ENCODE measurements around the gene ENTHD1.

Gene ENTHD1, protein sequence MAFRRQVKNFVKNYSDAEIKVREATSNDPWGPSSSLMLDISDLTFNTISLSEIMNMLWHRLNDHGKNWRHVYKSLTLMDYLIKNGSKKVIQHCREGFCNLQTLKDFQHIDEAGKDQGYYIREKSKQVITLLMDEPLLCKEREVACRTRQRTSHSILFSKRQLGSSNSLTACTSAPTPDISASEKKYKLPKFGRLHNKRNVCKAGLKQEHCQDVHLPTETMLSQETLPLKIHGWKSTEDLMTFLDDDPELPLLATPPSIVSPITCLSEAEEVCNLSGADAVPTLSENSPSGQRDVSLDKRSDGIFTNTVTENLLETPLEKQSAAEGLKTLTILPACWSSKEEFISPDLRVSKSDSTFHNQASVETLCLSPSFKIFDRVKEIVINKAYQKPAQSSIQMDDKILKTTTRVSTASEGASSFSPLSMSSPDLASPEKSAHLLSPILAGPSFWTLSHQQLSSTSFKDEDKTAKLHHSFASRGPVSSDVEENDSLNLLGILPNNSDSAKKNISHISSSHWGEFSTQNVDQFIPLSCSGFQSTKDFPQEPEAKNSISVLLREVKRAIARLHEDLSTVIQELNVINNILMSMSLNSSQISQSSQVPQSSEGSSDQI

DNA sequence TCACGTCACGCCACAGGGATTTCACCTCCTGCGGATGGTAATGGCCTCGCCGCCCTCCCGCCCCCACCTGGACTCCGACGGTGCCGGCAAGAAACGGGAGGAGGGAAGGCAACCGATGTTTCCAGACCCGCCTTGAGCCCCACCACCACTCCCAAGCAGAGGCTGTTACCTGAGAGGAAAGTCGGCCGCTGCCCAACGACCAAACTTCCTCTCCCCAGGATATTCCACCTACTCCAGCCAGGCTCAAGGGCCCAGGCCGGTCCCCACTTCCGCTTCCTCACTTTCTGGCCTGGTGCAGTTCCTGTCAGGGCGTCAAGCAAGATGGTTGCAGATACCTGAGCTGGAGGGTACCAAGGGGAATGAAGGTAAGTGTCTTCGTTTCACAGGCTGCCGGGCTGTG is at the start of gene ENTHD1:
Gene ENTHD1, minus strand, starts transcription at position 235 of the 400 bp plus-strand sequence. CDS start 6,012 bp downstream, outside the sequence.
- DNase-seq (ENCODE audit: low read depth in 2 of 2), result no peak

DNA sequence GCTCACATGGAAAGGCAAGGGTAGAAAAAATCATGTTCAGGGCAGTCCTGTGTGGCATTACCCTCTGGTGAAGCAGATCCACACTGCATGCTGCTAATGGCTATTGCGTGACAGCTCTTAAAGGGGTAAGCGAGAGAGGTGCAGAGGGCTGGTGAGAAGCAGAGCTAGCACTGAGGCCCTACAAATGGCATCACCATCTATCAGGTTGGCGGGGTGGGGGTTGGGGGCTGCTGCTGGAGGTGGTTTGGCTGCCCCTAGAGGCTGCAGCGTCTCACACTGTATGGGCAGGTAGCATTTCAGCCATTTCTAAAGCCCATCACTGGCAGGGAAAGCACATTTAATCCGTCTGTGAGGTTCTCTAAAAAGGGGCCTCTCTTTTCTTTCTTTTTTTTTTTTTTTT is 49.8 kb upstream of the ENTHD1 start:
- no peak for DNase-seq (ENCODE audit: low read depth in 2 of 2)

DNA sequence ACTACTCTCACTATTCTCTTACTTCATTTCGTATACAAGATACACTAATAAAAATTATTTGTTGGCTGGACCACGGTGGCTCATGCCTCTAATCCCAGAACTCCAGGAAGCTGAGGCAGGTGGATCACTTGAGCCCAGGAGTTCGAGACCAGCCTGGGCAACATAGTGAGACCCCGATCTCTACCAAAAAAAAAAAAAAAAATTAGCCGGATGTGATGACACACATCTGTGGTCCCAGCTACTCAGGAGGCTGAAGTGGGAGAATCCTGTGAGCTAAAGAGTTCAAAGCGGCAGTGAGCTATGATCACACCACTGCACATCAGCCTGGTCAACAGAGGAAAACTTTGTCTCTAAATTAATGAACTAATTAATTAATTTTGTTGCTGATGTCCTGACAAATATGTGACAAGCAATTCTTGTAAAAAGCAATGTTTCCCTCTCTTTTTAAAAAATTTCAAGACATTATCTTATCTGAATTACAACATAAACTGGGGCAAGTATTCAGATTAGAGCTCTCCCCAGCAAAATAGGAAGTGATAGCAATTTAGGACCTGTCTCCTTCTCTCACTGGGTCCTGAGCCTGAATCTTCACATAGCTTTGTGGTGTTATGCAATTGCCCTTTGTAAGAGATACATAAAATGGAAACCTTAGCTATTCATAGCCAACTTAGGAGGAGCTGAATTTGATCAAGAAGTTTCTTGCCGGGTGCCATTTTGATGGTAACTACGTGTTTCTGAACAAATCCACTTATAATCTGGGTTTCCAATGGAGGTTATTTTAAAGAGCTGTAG is 49.1 kb upstream of the ENTHD1 start:
- DNase-seq (ENCODE audit: low read depth in 2 of 2), result no peak

DNA sequence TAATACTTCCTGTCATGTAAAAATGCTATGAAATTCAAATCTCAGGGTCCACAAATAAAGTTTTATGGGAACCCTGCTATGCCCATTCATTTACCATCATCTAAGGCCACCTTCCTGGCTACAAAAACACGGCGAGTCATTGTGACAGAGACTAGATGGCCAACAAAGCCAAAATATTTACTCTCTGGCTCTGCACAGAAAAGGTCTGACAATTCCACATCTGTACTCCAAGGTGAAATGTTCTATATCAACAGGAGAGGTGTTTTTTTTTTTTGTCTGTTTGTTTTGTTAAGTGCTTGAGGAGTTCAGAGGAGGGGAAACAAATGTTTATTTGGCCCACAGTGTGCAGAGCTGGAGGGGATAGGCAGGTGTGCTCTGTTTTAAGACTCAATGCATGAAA is 48.0 kb upstream of the ENTHD1 start:
- no peak for DNase-seq (ENCODE audit: low read depth in 2 of 2)

DNA sequence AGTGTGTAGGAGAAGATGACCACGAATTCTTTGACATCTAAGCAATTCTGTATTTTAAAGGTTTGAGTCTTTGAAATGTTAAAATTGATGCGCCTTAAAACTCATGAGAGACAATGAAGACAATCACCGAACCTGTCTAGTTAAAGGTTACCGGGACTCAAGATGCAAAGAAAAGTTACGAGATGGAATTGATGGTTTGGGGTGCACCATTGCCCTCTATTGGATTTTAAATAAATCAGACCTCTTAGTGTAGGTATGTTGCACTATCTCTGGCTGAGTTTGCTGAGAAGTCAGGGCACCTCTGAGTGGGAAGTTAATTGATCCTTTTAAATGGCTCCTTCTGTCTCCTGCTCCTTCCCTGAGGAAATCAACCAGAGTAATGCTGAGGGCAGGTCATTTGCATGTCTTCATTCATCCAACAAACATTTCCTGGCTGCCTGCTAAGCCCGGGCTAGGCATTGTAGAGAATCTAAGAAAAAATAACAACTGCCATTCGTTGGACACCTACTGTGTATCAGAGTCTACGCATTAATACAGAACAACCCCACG is 47.3 kb upstream of the ENTHD1 start:
- DNase-seq (ENCODE audit: low read depth in 2 of 2), result no peak

DNA sequence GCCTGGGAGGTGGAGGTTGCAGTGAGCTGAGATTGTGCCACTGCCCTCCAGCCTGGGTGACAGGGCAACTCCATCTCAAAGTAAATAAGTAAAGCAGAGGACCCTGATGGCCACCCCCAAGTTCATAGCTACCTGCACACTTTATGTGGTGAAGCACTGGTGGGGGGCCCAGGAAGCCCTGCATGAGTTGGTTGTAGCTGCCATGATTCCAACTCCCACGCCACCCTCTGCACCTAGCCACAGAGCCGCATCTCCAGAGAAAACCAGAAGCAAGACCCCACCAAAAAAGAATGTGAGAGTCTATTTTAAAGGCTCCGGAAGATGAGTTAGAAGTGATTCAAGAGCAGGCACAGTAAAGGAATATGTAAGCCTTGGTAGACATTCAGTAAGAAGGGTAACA is 46.3 kb upstream of the ENTHD1 start:
- DNase-seq (ENCODE audit: low read depth in 2 of 2), result no peak

DNA sequence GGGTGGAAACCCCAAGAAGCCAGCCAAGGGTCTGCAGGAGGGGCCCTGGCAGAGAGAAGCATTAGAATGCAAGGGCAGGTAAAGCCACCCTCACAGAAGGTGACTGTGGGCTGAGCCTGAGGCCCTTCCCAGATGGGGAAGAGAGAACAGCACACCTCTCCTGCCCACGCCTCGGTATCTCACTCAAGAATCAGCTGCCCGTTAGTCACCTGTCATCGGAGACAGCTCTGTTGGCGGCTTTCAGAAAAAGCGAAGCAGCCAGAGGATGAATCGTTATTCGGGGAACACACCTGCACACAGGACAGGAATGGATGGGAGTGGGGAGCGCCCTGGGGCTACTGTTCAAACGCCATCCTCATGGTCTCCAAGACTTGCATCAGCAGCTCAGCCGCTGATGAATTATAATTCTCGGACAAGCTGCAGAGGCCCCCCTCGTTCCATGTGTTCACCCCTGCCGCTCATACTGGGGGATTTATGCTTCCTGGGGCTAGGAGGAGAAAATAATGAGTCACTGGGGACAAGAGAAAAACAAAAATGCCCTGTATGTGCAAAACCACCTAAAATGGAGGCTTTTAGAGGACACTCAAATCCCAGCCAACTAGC is 45.0 kb upstream of the ENTHD1 start:
- DNase-seq (ENCODE audit: low read depth in 2 of 2), result no peak

DNA sequence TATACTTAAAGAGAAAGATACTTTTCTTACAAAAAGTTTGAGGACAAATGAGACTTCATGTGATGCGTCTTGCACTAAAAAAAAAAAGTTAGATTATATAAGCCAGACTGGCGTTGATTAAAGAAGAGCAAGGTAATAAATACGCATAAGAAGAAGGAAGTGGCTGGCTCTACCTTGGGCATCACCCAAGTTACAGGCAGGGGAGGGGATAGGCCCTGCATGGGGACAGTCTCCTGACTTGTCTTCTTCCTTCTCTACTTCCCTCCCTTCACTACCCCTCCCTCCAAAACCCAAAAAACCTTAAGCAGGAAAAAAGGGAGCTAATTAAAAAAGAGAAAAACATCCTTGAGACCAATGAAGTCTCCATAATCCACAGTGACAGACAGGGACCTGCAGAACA is 44.3 kb upstream of the ENTHD1 start:
- no peak for DNase-seq (ENCODE audit: low read depth in 2 of 2)

DNA sequence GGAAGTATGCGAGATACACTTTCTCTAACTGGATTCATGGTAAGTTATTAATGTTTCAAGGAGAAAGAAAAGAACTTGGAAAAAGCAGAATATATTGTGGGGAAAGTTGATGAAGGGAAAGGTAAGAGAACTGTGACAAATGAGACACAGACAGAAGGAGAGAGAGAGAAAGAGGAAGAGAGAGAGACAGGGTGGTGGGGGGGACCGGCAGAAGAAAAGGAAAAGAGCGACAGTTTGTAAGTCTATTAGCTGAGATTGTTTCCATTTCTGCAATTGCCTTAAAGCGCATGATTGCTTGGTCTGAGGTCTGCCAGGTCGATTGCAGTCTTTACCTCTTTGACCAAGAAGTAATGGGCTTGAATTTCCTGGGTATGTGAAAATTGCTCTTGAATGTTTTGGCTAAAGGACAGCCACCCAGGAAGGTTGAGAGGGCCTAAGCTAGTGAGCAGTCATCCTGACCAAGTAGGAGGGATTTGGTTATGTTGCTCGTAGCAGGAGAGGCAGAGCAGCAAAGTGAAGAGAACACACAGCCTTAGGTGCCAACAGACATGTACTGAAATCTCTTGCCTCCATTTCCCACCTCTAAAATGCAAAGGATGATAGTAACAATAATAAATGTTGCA is 43.1 kb upstream of the ENTHD1 start:
- DNase-seq (ENCODE audit: low read depth in 2 of 2), result no peak

DNA sequence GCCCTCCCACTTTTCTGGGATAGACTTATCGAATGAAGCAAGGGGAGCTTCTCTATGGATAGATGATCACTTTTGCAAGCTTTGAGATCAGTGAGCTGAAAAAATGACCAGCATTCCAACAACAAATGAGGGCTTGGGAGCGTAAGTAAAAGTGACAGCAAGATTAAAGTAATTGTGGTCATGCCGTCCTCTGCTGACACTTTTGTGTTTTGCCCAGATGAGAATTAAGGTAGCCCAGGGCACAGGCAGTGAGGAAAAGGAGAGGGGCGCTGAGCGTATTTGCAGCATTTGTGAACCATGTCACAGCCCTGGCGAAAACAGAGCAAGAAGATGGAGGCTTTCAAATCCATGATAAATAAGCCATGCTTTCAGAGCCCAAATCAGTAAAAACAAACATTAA is 42.1 kb upstream of the ENTHD1 start:
- DNase-seq (ENCODE audit: low read depth in 2 of 2), result no peak

DNA sequence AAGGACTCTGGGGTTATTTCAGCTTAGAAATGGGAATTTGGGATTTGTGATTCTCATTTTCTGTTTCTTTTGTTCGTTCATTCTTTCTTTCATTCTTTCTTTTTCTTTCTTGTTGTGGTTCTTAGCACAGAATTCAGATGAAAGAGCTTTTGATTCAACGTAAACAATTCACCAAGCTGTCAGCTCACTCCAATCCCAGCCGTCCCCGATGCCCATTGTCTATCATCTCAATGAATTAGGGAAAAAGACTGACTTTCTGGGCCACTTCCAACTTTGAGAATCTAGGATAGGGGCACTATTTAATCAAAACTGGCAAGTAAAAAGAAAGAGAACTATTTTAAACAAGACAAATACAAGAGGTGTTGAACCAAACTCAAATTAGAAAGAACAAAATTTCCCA is 41.6 kb upstream of the ENTHD1 start:
- DNase-seq (ENCODE audit: low read depth in 2 of 2), result no peak

DNA sequence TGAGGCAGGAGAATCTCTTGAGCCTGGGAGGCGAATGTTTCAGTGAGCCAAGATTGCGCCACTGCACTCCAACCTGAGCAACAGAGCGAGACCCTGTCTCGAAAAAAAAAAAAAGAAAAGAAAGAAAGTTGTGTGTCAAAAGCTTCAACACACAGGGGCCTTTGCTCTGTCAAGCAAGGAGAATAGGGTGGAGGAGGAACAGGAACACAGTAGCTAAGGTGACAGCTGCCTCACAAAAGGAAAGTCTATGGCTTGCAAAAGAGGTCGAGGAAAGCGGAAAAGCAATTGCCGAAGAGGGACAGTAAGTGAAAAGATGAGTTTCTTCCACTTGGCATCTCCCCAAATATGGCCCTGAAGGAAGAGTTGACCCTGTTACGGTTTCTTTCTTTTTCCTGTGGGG is 40.2 kb upstream of the ENTHD1 start:
- no peak for DNase-seq (ENCODE audit: low read depth in 2 of 2)

DNA sequence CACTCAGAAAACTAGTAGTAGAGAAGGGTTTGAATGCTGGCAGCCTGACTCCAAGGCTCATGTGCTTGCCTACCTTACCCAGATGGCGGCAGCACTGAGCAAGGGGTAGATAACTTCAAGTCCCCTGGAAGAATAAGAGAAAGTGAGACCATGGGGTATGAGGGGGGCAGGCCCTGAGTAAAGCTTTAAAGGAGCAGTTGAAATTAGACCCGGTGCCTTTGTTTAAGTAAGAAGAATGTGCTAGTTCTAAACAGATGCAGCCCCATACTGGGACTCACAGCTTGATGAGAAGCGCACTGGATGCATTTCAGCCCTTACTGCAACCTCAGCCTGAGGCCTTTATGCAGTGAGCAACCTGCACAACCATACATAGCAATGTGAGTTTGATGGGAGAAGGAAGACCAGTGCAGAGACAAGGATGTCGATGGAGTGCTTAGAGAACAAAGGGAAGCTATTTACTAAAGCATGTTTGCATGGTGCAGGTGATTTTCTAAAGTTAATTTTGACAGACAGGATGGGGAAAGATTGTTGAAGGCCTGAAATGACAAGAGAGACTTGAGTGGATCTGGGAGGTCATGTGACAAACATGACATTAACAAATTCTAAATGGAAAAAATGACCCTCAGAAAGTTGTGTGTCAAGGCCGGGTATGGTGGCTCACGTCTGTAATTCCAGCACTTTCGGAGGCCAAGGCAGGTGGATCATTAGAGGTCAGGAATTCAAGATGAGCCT is 39.5 kb upstream of the ENTHD1 start:
- no peak for DNase-seq (ENCODE audit: low read depth in 2 of 2)

DNA sequence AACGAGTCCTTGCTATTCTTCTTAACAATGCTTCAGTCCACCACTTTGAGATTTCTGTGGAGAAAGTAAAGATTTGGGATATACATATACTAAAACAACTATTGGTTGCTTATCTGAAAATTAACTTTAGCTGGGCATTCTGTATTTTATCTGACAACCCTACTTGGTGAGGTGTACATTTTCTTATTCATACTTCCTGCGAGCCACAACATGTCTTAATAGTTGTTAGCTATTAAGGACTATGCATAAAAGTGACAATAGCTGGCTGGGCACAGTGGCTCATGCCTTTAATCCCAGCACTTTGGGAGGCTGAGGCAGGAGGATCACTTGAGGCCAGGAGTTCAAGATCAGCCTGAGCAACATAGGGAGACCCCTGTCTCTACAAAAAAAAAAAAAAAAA is 38.6 kb upstream of the ENTHD1 start:
- DNase-seq (ENCODE audit: low read depth in 2 of 2), result no peak

DNA sequence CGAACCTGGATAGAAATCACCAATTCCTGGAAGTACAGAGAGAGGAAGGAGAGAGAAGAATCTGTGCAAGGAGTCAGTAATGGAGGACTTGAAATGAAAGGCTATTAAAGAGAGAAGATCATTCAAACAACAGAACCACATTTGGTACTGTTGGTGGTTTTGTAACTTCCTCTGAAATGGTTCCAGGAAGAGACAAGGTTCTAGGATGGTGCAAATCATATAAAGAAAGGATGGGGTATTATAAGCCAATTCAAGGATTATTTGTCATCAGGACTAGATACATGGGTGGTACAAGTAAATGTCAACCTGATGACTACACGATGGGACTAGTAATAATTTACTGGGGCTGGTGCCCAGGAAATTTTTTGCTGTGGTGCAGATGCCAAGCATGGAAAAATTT is 37.7 kb upstream of the ENTHD1 start:
- DNase-seq (ENCODE audit: low read depth in 2 of 2), result no peak

DNA sequence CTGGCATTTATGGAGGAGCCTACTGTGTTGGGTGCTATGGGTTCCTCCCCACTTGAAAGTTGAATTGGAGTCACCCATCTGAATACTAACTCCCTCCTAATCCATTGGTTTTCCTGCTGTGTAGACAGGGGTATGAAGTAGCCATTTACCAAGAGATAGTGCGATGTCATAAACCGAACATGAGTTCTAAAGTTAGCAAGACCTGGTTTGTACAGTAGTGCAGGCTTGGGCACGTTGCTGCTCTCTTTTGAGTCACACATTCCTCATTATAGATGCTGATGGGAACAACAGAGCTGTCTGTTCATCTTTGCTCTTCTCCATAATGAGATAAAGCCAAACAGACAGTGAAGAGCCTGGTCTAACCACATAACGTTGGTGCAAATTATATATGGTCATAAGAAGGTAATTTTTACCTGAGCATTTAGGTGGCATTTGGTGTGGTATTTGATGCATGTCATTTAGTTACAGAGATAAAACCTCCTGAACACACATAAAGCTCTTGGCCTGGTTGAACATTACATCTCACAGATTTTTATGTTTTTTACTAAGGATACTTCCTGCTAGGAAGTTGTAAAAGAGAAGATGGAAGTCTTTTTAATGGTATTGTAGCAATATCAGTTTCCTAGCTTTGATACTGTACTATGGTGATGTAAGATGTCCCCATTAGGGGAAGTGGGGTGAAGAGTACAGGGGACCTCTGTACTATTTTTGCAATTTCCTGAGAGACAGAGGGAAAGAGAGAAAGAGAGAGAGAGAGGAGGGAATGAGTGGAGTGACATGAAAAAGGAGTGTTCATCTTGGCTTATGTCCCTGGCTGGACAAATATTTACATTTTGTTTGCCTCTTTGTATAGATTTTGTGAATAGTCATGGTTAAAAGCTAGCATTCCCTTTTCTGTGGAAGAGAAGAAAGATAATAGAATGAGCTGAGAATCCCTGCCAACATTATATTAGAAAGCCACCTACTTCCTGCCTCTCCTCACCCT is 35.3 kb upstream of the ENTHD1 start:
- DNase-seq (ENCODE audit: low read depth in 2 of 2), result no peak

DNA sequence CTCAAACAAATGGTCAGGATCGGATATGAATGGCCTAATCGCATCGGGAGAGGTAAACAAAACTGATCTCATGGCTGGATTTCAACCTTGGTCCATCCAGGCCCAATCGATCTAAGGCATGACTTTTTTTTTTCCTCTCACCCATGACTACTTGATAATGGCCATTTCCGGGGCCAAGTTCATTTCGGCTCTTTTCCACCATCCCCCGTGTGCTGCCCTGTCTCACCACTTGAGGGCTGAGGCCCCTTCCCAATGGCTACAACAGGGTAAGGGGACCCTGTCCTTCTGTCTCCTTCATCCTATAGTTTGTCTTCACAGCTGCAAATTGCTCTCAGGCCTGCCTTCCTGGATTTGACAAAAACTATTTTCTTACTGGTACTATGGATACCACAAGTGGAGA is 34.0 kb upstream of the ENTHD1 start:
- DNase-seq (ENCODE audit: low read depth in 2 of 2), result no peak

DNA sequence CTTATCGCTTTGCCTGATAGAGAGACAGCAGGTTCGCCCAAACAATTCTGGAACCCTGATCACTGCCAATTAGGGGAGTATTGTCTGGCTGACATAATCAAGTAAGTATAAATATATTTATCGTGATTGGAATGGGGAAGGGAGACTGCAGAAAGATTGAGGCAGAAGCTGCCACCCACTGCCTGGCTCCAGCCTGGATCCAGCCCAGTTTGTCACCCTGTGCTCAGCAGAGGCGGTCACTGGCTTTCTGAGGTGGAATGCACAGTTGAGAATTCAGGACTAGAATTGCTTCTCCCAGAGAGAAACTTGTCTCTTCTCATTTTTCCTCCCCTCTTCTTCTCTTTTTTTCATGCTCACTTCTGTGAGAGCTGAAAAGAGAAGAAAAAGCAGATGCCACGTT is 33.2 kb upstream of the ENTHD1 start:
- DNase-seq (ENCODE audit: low read depth in 2 of 2), result no peak

DNA sequence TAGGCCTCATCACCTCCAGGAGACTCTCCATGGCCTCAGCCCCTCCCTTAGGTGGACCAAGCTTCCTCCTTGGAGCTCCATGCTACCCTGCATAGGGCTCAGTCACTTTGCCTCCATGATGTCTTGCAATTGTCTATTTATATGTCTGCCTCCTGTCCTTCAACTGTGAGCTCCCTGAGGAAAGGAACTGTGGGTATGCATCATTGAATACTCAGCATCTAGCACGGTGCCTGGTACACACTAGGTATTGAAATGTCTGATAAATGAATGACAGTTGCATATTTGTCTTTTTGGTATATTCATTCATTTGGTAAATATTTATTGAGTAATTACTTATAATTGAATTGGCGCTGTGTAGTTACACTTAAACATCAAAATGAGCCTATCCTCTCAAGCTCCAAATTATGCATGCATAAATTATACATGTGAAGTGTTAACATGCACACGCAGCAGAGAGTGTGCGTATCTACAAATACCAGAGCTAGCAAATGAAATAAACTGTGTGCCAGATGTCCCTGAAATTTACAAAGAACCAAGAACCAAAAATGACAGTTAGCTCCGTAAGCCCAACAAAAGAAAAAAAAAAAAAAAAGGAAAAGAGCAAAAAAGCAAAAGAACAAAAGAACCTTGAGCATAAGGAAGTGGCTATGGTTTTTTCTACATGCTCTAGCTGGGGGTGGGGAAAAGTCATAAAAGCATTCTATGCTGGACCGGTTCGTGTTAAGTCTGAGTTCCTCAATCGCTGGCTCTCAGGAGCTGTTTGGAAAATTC is 32.5 kb upstream of the ENTHD1 start:
- DNase-seq (ENCODE audit: low read depth in 2 of 2), result no peak

Measured in stimulated activated CD8-positive, alpha-beta memory T cell treated with anti-CD3 and anti-CD28 coated beads, Interleukin-7, amount 100 ng/mL, for 1 hour (primary cell).